Measurements from ENCODE around the gene KDM4C.
"Not testable (repeated sequence)": the region's sequence is repeated elsewhere in the genome, so short reads cannot be mapped to it uniquely, and the experiment has no call there.

KDM4C gene

GRCh38 chr9:6941501-6941900, 183.7 kb downstream of the KDM4C start:
- DNase-seq, result no peak

DNA sequence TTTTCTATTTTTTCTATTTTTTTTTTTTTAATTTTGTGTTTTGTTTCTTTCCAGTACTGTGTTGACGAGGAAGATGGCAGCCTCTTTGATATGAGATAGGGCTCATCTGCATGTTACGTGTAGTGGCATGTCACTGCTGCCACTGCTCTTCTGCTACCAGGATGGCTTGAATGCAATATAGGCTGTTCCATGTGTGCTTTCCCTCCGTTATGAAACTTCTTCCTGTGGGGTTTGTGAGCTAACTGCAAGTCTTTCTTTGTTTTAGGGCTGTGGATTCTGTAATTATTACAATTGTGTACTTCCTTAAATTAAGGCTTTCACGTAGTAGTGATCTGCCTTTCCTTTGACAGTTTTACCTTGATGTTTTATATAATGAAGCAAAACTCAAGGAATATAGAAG, 184.6 kb downstream of the KDM4C start:
- DNase-seq, result no peak

DNA sequence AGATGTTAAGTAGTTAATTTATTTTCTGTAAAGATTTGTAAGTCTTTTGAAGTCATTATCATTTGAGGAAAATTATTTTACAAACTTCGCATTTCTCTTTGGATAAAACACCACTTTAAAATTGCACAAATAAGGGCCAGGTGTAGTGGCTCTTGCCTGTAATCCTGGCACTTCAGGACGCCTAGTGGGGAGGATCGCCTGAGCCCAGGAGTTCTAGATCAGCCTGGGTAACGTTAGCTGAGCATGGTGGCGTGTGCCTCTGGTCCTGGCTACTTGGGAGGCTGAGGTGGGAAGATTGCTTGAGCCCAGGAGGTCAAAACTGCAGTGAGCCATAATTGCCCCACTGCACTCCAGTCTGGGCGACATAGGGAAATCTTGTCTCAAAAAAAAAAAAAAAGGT, 185.5 kb downstream of the KDM4C start:
- DNase-seq, result no peak

DNA sequence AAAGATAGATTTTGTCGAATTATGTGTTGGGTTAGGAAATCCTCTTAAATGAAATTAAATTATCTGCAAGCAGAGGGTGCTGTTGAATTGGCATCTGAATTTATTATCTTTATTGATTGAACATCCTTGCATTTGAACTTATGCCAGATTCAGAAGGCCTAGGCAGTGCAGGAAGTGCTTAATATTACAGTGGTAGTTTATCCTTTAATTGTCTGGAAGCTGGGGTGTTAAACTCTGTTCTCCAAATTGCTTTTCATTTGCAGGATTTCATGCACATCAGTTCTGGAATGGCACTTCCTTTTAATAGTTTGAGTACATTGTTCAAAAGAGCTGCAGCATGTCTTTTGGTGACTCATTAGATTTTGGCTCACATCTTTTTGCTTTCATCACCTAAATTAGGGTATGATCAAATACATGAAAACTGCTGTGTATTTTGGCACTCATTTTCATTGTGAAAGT, 186.3 kb downstream of the KDM4C start:
- no peak for DNase-seq

DNA sequence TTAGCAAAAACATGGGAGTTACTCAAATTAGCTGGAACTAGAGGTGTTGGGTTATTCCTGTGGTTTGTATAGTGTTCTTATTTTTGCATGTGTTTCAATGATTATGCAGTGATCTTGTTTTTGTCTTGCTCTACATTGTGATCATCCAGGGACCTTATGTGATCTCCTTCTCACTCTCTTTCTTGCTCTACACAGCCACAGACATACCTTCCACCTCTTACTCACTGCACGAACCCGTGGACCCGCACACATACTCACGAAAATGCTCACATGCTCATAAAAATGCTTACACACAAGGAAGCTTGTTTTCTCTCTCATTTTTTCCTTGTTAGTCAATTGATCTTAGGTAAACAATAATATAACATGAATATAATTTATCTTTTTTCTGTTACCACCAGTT, 187.1 kb downstream of the KDM4C start:
- no peak for DNase-seq

- no peak for DNase-seq
Observed at GRCh38 chr9:6945816-6946215, 188.0 kb downstream of the KDM4C start.

- DNase-seq, result no peak
Observed at GRCh38 chr9:6946583-6947166, 188.9 kb downstream of the KDM4C start.

- DNase-seq, result not testable (repeated sequence)
Observed at GRCh38 chr9:6948921-6949320, 191.1 kb downstream of the KDM4C start.

GRCh38 chr9:6955251-6955921, 197.6 kb downstream of the KDM4C start:
- no peak for DNase-seq

GRCh38 chr9:6956879-6957278, 199.1 kb downstream of the KDM4C start:
- DNase-seq, result no peak

DNA sequence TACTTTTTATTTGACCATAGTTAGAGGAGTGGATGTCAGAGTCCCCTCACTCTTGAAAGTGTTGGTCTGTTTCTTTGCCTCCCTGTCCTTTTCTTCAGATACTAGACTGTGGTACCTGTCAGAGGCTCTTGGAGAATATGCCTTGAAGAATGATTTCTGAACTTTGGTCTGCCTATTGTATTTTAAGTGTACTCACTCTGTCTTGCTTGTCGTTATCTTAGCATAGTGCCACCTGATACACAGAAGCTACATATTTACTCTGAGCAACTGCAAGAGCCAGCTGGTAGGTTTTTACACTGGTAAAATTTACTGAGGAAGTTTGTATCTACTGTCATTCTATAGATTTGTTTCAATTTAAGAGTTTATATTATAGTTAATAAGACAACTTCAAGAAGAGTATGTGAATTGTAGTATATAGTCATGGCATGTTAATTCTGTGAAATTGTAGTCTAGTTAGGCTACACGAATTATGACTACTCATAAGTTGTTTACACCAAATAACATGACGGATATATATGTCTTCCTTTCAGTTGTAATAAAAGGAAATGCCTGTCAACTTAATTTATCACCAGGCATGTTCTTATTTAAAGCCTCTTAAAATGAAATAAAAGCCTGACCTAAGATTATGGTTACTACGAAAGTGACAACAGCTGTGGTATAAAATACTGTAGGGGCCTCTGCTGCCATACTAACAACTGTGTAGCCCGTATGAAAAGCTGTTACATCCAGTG, 201.7 kb downstream of the KDM4C start:
- DNase-seq, result no peak

DNA sequence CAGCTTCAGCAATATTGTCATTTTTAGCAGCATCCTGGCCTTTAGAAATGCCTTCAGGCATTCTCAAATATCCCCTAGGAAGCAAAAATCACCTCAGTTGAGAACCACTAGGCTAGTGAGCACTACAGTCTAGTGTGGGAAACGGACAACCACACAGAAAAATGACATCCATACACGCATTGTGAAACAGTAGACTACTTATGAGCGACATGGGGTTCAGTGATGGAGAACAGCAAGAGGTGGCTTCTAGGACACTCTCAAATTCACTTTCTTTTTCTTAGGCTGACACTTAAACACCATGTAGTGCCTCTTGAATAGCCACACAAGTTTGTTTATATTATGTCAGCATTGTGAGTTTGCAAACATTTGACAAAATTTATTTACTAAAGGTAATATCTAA, 203.0 kb downstream of the KDM4C start:
- no peak for DNase-seq

DNA sequence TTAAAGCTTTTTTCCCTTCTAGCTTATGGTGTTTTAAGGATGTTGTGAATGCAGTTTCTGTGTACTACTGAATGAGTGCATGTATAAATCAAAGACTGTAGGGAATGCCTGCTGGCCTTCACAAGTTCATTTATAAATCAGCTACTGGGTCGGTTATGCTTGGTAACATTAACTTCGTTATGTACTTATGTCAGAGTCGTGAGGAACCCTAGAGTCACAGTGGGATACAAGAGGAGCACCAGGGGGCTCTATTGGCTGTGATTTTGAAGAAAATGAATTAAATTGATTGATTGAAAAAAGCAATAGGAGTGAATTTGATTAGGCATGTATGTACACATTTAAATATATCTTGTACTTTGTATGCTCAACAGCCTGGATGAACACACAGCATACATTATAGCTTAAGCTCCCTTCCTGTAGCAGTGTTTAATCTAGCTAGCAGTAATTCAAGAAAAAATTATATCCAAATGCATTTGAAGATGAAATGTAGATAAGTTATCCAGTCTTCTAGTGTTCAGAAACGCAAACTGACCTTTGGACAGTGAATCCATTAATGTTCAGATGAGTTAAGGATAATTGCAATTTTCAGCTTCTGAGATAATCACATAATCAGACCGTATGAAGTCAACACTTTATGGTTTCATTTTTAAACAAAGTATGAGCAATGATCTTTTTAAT, 204.2 kb downstream of the KDM4C start:
- no peak for DNase-seq

- no peak for DNase-seq
Observed at GRCh38 chr9:6965566-6965965, 207.8 kb downstream of the KDM4C start.

- no peak for DNase-seq
Observed at GRCh38 chr9:6968271-6968670, 210.5 kb downstream of the KDM4C start.

DNA sequence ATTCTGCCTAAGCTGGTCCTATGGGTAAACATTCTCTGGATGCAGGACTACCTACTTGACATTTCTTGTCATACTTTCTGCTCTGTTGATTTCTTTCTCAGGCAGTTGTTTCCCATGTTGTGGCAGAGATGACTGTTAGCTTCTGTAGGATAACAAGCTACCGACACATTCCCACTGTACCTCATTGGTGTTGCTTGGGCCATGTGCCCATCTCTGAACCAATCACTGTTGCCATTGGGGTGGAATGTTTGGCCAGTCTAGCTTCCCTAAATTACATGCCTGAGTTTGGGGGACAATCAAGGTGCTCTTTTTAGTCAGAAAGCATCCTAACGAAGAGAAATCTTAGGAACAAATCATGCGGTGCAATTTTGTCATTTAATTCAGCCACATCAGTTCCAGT, 212.0 kb downstream of the KDM4C start:
- DNase-seq, result no peak

- DNase-seq, result no peak
Observed at GRCh38 chr9:6973089-6973488, 215.3 kb downstream of the KDM4C start.

- no peak for DNase-seq
Observed at GRCh38 chr9:6973762-6974161, 216.0 kb downstream of the KDM4C start.

DNA sequence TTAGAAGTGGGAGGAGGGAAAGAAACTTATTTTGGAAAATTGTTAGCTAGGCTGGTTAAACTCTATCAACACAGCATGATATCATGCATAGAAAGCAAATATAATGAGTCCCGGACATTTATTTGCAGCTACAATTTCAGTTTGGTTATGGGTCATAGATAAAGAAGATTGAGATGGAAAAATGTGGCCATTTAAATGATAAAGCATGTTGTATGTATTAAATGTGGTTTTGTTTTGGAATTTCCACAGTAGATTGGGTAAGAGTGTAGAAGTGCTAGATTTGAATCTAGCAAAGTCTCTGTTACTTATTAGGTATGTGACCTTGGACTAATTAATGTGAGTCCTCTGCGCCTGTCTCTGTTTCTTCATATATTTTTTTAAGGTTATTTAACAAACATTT, 217.4 kb downstream of the KDM4C start:
- no peak for DNase-seq

GRCh38 chr9:6977761-6978160, 220.0 kb downstream of the KDM4C start:
- no peak for DNase-seq

DNA sequence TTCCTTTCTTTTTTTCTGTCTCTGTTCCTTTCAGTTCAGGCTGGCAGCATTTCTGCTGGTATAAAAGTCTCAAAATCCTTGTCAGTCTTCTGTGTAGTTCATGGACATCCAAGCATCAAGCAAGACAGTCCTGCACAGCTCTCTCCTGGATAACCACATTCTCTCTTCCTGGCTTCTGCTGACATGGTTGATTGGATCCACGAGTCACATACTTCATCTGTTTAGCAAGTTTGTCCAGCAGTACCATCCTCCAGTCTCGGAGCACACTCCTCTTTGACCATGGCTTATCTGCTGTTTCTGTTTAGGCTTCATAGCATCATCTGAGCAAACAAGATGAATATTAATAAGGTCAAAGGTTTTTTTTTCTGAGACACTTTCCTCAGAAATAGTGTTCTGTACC, 220.8 kb downstream of the KDM4C start:
- DNase-seq, result no peak

DNA sequence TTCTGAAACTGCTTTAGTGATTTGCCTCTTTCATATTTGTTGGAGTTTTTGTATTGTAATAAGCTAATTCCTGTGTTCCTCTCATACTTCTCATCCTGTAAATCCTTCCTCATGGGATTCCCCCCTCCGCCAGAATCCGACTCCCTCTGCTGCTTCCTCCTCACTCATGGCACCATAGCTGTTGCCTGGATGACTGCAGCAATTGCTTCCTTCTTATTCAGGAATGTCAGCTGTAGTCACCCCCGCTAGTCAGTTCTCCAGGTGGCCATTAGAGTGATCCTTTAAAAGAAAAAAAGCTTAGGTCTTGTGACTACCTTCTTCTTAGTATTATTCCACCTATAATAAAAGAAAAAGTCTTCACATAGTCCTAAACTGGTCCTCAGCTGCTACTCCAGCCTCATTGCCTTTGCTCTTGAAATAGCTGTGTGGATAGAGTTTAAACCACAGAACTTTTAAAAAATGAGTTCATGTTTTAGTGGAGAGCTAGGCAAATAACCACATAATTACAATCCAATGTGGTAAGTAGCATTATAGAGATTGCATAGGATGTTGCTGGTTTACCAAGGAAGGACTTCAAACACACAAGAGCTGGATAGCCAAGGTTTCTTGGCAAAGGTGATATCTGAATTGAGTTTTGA, 227.3 kb downstream of the KDM4C start:
- no peak for DNase-seq

- no peak for DNase-seq
Observed at GRCh38 chr9:6986141-6986815, 228.5 kb downstream of the KDM4C start.

All from right forelimb (tissue), 1 donor.